Neutrophil (primary cell): Measurements from ENCODE around the gene SMAP2.

Experiments used
- H3K27ac ChIP-seq: fragments of 200-600 bp; sonication (generic); 2 replicates; pipeline ENCODE4 v1.5.1; 2016; ENCODE audit warnings: mild to moderate bottlenecking, moderate library complexity
- H3K27me3 ChIP-seq: fragments of 200-600 bp; sonication (generic); 2 replicates; pipeline ENCODE4 v1.6.0; 2016; ENCODE audit warnings: mild to moderate bottlenecking
- H3K36me3 ChIP-seq: fragments of 200-600 bp; sonication (generic); 2 replicates; pipeline ENCODE4 v1.5.1; 2017
- H3K4me1 ChIP-seq, 2 experiments: fragments of 200-600 bp in 1 of 2; sonication (generic) in 1 of 2; 1 replicate in 1 of 2; 2 replicates in 1 of 2; pipeline versions ENCODE4 v1.5.1 to v1.6.1; 2013 to 2016; ENCODE audit warnings: low read depth in 1 of 2, low read length in 1 of 2, mild to moderate bottlenecking in 1 of 2, moderate library complexity in 1 of 2; ENCODE audit not compliant: control insufficient read depth in 1 of 2, insufficient read depth in 1 of 2
- H3K4me3 ChIP-seq, 2 experiments: fragments of 200-600 bp in 1 of 2; sonication (generic) in 1 of 2; 1 replicate in 1 of 2; 2 replicates in 1 of 2; pipeline ENCODE4 v1.5.1; 2013 to 2016; ENCODE audit warnings: low read depth in 1 of 2, low read length in 1 of 2, mild to moderate bottlenecking in 1 of 2, moderate library complexity in 1 of 2
- H3K9me3 ChIP-seq: fragments of 200-600 bp; sonication (generic); 2 replicates; pipeline ENCODE4 v1.5.1; 2016
- CTCF ChIP-seq: fragments of 200-600 bp; sonication (generic); IDR thresholded peaks from 2 replicates; pipeline ENCODE4 v1.5.1; 2016; ENCODE audit warnings: antibody characterized with exemption

Gene SMAP2

GRCh38 chr1:40399984-40400704, 26.6 kb downstream of the SMAP2 start:
- no peaks in the 10 kb centered on the region for H3K27me3 ChIP-seq
- no peak for TF ChIP-seq CTCF
- no peaks in the 10 kb centered on the region for H3K9me3 ChIP-seq
- peaks cover 100% of the 10 kb centered on the region in 2 experiments for H3K4me1 ChIP-seq
- H3K27ac ChIP-seq: peak overlapping the region; percentile 92
- H3K36me3 ChIP-seq: peaks cover 32% of the 10 kb centered on the region
- H3K4me3 ChIP-seq: peak overlapping the region; percentile 2 to 60

GRCh38 chr1:40401473-40402201, 28.1 kb downstream of the SMAP2 start:
- Histone ChIP-seq H3K4me1 (peaks cover 89% of the 10 kb centered on the region in 2 experiments), H3K27me3 (no peaks in the 10 kb centered on the region), H3K36me3 (peaks cover 43% of the 10 kb centered on the region), H3K4me3 (peak overlapping the region in 1 of 2 experiments; percentile 60), H3K27ac (peak overlapping the region; percentile 92), H3K9me3 (no peaks in the 10 kb centered on the region)
- no peak for TF ChIP-seq CTCF

GRCh38 chr1:40404670-40405462, 31.3 kb downstream of the SMAP2 start:
- TF ChIP-seq CTCF: peak; percentile 84
- H3K4me3 ChIP-seq: peak overlapping the region; percentile 10 to 22
- H3K36me3 ChIP-seq: peaks cover 70% of the 10 kb centered on the region
- peaks cover 56% of the 10 kb centered on the region in 2 experiments for H3K4me1 ChIP-seq
- H3K27ac ChIP-seq: peak overlapping the region; percentile 92
- no peaks in the 10 kb centered on the region for H3K9me3 ChIP-seq
- H3K27me3 ChIP-seq: no peaks in the 10 kb centered on the region

- no peaks in the 10 kb centered on the region for H3K27me3 ChIP-seq
- H3K27ac ChIP-seq: peak overlapping the region; percentile 41
- peaks cover 47% of the 10 kb centered on the region in 2 experiments for H3K4me1 ChIP-seq
- no peaks in the 10 kb centered on the region for H3K9me3 ChIP-seq
- peaks cover 79% of the 10 kb centered on the region for H3K36me3 ChIP-seq
- TF ChIP-seq CTCF: no peak
- no peak overlapping the region for H3K4me3 ChIP-seq
Measured at GRCh38 chr1:40405812-40406211, 32.3 kb downstream of the SMAP2 start.

GRCh38 chr1:40407453-40407852, 33.9 kb downstream of the SMAP2 start:
- H3K27me3 ChIP-seq: no peaks in the 10 kb centered on the region
- peaks cover 31 to 34% of the 10 kb centered on the region in 2 experiments for H3K4me1 ChIP-seq
- no peak overlapping the region for H3K27ac ChIP-seq
- H3K4me3 ChIP-seq: no peak overlapping the region
- peaks cover 92% of the 10 kb centered on the region for H3K36me3 ChIP-seq
- no peak for TF ChIP-seq CTCF
- peaks cover under 1% of the 10 kb centered on the region for H3K9me3 ChIP-seq
